GM23248 (cell line): Measurements from ENCODE around the gene FDXR. TPM values are rescaled to one million over a fixed set of nuclear protein-coding genes. Genes with fewer than 3 reads are reported as not detected.

ENCODE experiments used
- DNase-seq: peaks from one replicate; pipeline ENCODE4 v3.0.0-alpha.2; 2015
- H2AFZ ChIP-seq: fragments of 200-600 bp; sonication (generic); 2 replicates; pipeline ENCODE4 v1.6.1; 2016; ENCODE audit warnings: antibody characterized with exemption
- H3F3A ChIP-seq: fragments of 200-600 bp; sonication (generic); 2 replicates; pipeline ENCODE4 v1.6.1; 2016; ENCODE audit warnings: mild to moderate bottlenecking, antibody characterized with exemption, mixed run types; ENCODE audit not compliant: insufficient read depth
- H3K27ac ChIP-seq: fragments of 200-600 bp; sonication (generic); 2 replicates; pipeline ENCODE4 v1.5.1; 2016; ENCODE audit warnings: mild to moderate bottlenecking
- H3K27me3 ChIP-seq: fragments of 200-600 bp; sonication (generic); replicated peaks from 2 replicates; pipeline ENCODE4 v1.6.1; 2016; ENCODE audit warnings: mild to moderate bottlenecking; ENCODE audit not compliant: insufficient read depth
- H3K36me3 ChIP-seq: fragments of 200-600 bp; sonication (generic); 2 replicates; pipeline ENCODE4 v1.6.1; 2016; ENCODE audit warnings: low read depth, mild to moderate bottlenecking
- H3K4me1 ChIP-seq: fragments of 200-600 bp; sonication (generic); 2 replicates; pipeline ENCODE4 v1.6.1; 2016; ENCODE audit warnings: mild to moderate bottlenecking; ENCODE audit not compliant: insufficient read depth
- H3K4me2 ChIP-seq: fragments of 200-600 bp; sonication (generic); one replicate; pipeline ENCODE4 v1.6.1; 2016; ENCODE audit warnings: mild to moderate bottlenecking; ENCODE audit not compliant: unreplicated experiment
- H3K4me3 ChIP-seq: fragments of 200-600 bp; sonication (generic); 2 replicates; pipeline ENCODE4 v1.5.1; 2016; ENCODE audit warnings: mild to moderate bottlenecking
- H3K79me2 ChIP-seq: fragments of 200-600 bp; sonication (generic); 2 replicates; pipeline ENCODE4 v1.6.1; 2016; ENCODE audit warnings: mild to moderate bottlenecking; ENCODE audit not compliant: insufficient read depth
- H3K9ac ChIP-seq: fragments of 200-600 bp; sonication (generic); 2 replicates; pipeline ENCODE4 v1.6.1; 2016; ENCODE audit warnings: mild to moderate bottlenecking
- H3K9me2 ChIP-seq: fragments of 200-600 bp; sonication (generic); 2 replicates; pipeline ENCODE4 v1.6.1; 2016; ENCODE audit warnings: mixed run types, mild to moderate bottlenecking, moderate library complexity; ENCODE audit not compliant: insufficient read depth
- H3K9me3 ChIP-seq: fragments of 200-600 bp; sonication (generic); one replicate; pipeline ENCODE4 v1.6.1; 2017; ENCODE audit warnings: low read depth
- H4K20me1 ChIP-seq: fragments of 200-600 bp; sonication (generic); 2 replicates; pipeline ENCODE4 v1.6.0; 2016; ENCODE audit not compliant: insufficient read depth
- EZH2 ChIP-seq: fragments of 200-600 bp; sonication (generic); IDR thresholded peaks from 2 replicates; pipeline ENCODE4 v1.6.1; 2018; ENCODE audit warnings: antibody characterized with exemption, mild to moderate bottlenecking; ENCODE audit not compliant: insufficient read depth, poor library complexity, severe bottlenecking
- EZH2phosphoT487 ChIP-seq: fragments of 200-600 bp; sonication (generic); IDR thresholded peaks from 2 replicates; pipeline ENCODE4 v1.6.1; 2018; ENCODE audit warnings: antibody characterized with exemption, moderate library complexity, mild to moderate bottlenecking, low read depth; ENCODE audit not compliant: insufficient read depth
- WGBS, 2 experiments: methylation state at CpG; one replicate each; pipeline ENCODE4 v1.1.6; 2015 to 2017; ENCODE audit warnings: low lambda C conversion rate in 2 of 2, low coverage in 1 of 2; ENCODE audit errors: missing lambda C conversion rate in 2 of 2; 5-methylcytosine and 5-hydroxymethylcytosine counted together
- in situ Hi-C: fragments of 300-500 bp; cut with MboI; formaldehyde crosslinking; loops from 2 replicates; pipeline ENCODE4 v1.15.0; 2020
- polyA plus RNA-seq: library from polyadenylated mRNA; unstranded; fragments of >200 nt; fragmentation: Nextera tagmentation; extraction: Ambion mirVana; gene quantifications from 2 replicates; pipeline ENCODE4 v1.2.1, GENCODE V29; 2016
- total RNA-seq: library from RNA; depleted of rRNA; stranded (reverse); fragments of >200 nt; shearing (Covaris generic); gene quantifications from 2 replicates; pipeline ENCODE4 v1.2.3, GENCODE V29; 2014

FDXR gene
- total and polyA plus RNA-seq, 2 experiments from 2014 or later = 15.3 to 19.0 TPM

GRCh38 chr17:74920642-74921025 lies 47.8 kb upstream of the FDXR start:
- peaks cover 59% of the 10 kb centered on the region for H3K27me3 ChIP-seq
- DNase-seq = no peak
- in situ Hi-C loops = no loop called here
- 23 to 43% methylated on average over 3 to 6 of the region's 6 CpGs for WGBS, 2 experiments
- H3K9ac ChIP-seq = no peak overlapping the region
- H3K36me3 ChIP-seq = no peaks in the 10 kb centered on the region
- H3K9me2 ChIP-seq = no peaks in the 10 kb centered on the region
- H2AFZ ChIP-seq = no peak overlapping the region
- H3K4me3 ChIP-seq = no peak overlapping the region
- no peaks in the 10 kb centered on the region for H3F3A ChIP-seq
- no peaks in the 10 kb centered on the region for H3K4me1 ChIP-seq
- no peak overlapping the region for H3K4me2 ChIP-seq
- TF ChIP-seq EZH2 (no peak), EZH2phosphoT487 (no peak)
- no peak overlapping the region for H3K27ac ChIP-seq
- H3K79me2 ChIP-seq = no peaks in the 10 kb centered on the region
- no peaks in the 10 kb centered on the region for H3K9me3 ChIP-seq
- no peaks in the 10 kb centered on the region for H4K20me1 ChIP-seq

- peaks cover 55% of the 10 kb centered on the region for H3K27me3 ChIP-seq
- no peak for TF ChIP-seq EZH2phosphoT487
- TF ChIP-seq EZH2 = no peak
- in situ Hi-C loops = no loop called here
- 48 to 51% methylated on average over 24 to 27 of the region's 27 CpGs for WGBS, 2 experiments
- DNase-seq = no peak
- no peaks in the 10 kb centered on the region for H4K20me1 ChIP-seq
- no peak overlapping the region for H3K27ac ChIP-seq
- no peaks in the 10 kb centered on the region for H3K36me3 ChIP-seq
- no peaks in the 10 kb centered on the region for H3K4me1 ChIP-seq
- no peaks in the 10 kb centered on the region for H3K79me2 ChIP-seq
- no peaks in the 10 kb centered on the region for H3K9me3 ChIP-seq
- H3K9ac ChIP-seq = no peak overlapping the region
- no peak overlapping the region for H3K4me2 ChIP-seq
- H2AFZ ChIP-seq = no peak overlapping the region
- H3K4me3 ChIP-seq = no peak overlapping the region
- no peaks in the 10 kb centered on the region for H3K9me2 ChIP-seq
- no peaks in the 10 kb centered on the region for H3F3A ChIP-seq
Observed at GRCh38 chr17:74920306-74920620, 47.5 kb upstream of the FDXR start.

GRCh38 chr17:74919440-74920305 lies 46.9 kb upstream of the FDXR start:
- Histone ChIP-seq H3K9me3 (no peaks in the 10 kb centered on the region), H3K36me3 (no peaks in the 10 kb centered on the region), H3K79me2 (no peaks in the 10 kb centered on the region), H4K20me1 (no peaks in the 10 kb centered on the region), H3K27me3 (peaks cover 50% of the 10 kb centered on the region), H3K9ac (no peak overlapping the region), H3F3A (no peaks in the 10 kb centered on the region), H2AFZ (peak overlapping the region; percentile 42), H3K4me2 (peak overlapping the region; percentile 58), H3K4me1 (no peaks in the 10 kb centered on the region), H3K27ac (no peak overlapping the region), H3K9me2 (no peaks in the 10 kb centered on the region), H3K4me3 (peak overlapping the region; percentile 27; the same call in 1 of the 2 replicates)
- in situ Hi-C loops = no loop called here
- WGBS, 2 experiments = 23 to 28% methylated on average over 62 to 64 of the region's 67 CpGs
- DNase-seq = peak; percentile 65
- TF ChIP-seq EZH2 (peak; percentile 39), EZH2phosphoT487 (no peak)

- H4K20me1 ChIP-seq = no peaks in the 10 kb centered on the region
- H3K9ac ChIP-seq = no peak overlapping the region
- no peaks in the 10 kb centered on the region for H3K9me3 ChIP-seq
- H3K36me3 ChIP-seq = no peaks in the 10 kb centered on the region
- peaks cover 43% of the 10 kb centered on the region for H3K27me3 ChIP-seq
- no peaks in the 10 kb centered on the region for H3K9me2 ChIP-seq
- in situ Hi-C loops = no loop called here
- no peak overlapping the region for H3K4me2 ChIP-seq
- no peak overlapping the region for H3K27ac ChIP-seq
- no peak for DNase-seq
- no peak overlapping the region for H2AFZ ChIP-seq
- H3K79me2 ChIP-seq = no peaks in the 10 kb centered on the region
- H3K4me1 ChIP-seq = no peaks in the 10 kb centered on the region
- H3K4me3 ChIP-seq = no peak overlapping the region
- H3F3A ChIP-seq = no peaks in the 10 kb centered on the region
- WGBS, 2 experiments = 89 to 93% methylated on average over 5 of the region's 5 CpGs
- TF ChIP-seq EZH2phosphoT487 (no peak), EZH2 (no peak)
Observed at GRCh38 chr17:74918906-74919305, 46.1 kb upstream of the FDXR start.
